ENCODE results near the gene RANBP3. TPM values are rescaled to one million over a fixed set of nuclear protein-coding genes. Genes with fewer than 3 reads are reported as not detected.
A peak's percentile ranks its signal among the peaks of the same experiment; 100 is the strongest.

The RANBP3 gene
- total and polyA plus RNA-seq, 2 of the 8 experiments (the other 6 are each of a cell fraction or from before 2014, with no cell fraction given): 95.4 to 122 TPM

GRCh38 chr19:5973867-5974635, 3.9 kb downstream of the RANBP3 start:
- no peak overlapping the region for H2AFZ ChIP-seq (ENCODE audit: low read length)
- H3K23me2 ChIP-seq (ENCODE audit: low read depth, low read length): peaks cover 6% of the 10 kb centered on the region; the same call in 1 of the 2 replicates
- H3K4me2 ChIP-seq (ENCODE audit: insufficient read depth in 1 of 2, low read depth in 2 of 2, low read length in 2 of 2): no peak overlapping the region
- H3K4me3 ChIP-seq (ENCODE audit: extremely low read depth in 1 of 4, insufficient read depth in 2 of 4, low read depth in 3 of 4, low read length in 4 of 4): no peak overlapping the region
- no peak for FAIRE-seq
- ChIA-PET CTCF (ENCODE audit: partially characterized antibody) (interaction anchor here (0.8 to 2.2 kb wide), 4 partner anchors 22 to 74 kb away, joined by 3 to 7 read pairs (median 4); no protein-coding TSS in a partner anchor), POLR2A (ENCODE audit: partially characterized antibody) (interaction anchor here (4.4 kb wide), 1 partner anchor 21 kb away, joined by 13 read pairs; no protein-coding TSS in a partner anchor)
- no peak overlapping the region for H4K91ac ChIP-seq (replicated peaks; ENCODE audit: insufficient read length, low read length)
- 89% methylated on average over 15 of the region's 15 CpGs; no CpG with 5 or more reads in 1 of the 2 experiments for WGBS, 2 experiments (ENCODE audit: extremely low coverage in 1 of 2, insufficient coverage in 1 of 2, insufficient read length in 1 of 2, insufficient replicate concordance in 2 of 2, low coverage in 1 of 2, low lambda C conversion rate in 2 of 2, missing lambda C conversion rate in 1 of 2)
- H3K23ac ChIP-seq (ENCODE audit: insufficient read length): no peak overlapping the region
- H2BK15ac ChIP-seq (ENCODE audit: low read length): no peak overlapping the region
- H3K79me2 ChIP-seq (ENCODE audit: control insufficient read depth in 1 of 2, insufficient read depth in 2 of 2, low read length in 2 of 2): peaks cover 60 to 87% of the 10 kb centered on the region in 2 experiments
- no peak overlapping the region for H2BK12ac ChIP-seq (ENCODE audit: low read depth, low read length)
- H4K5ac ChIP-seq (ENCODE audit: insufficient read length, low read depth, low read length): no peak overlapping the region
- H4K8ac ChIP-seq (ENCODE audit: extremely low read depth, insufficient read depth, low read length): no peak overlapping the region
- TF ChIP-seq SIN3A (conservative IDR thresholded peaks at IDR 0.05 in 1 of 2, IDR thresholded peaks at IDR 0.05 in 1 of 2; ENCODE audit: low read depth in 1 of 2, low read length in 2 of 2): no peak
- TF ChIP-seq TBP (IDR thresholded peaks at IDR 0.05; ENCODE audit: low read depth, low read length): no peak
- TF ChIP-seq KDM1A (IDR thresholded peaks at IDR 0.05; ENCODE audit: borderline replicate concordance, low read length): no peak
- TF ChIP-seq POLR2AphosphoS5 (IDR thresholded peaks at IDR 0.05; ENCODE audit: low read depth, low read length): no peak
- no peak for DNase-seq (ENCODE audit: low read depth in 1 of 2, low spot score in 2 of 2)
- H3K18ac ChIP-seq (ENCODE audit: extremely low read depth, low read length): no peak overlapping the region
- H3K79me1 ChIP-seq (ENCODE audit: low read depth, low read length): peaks cover 58% of the 10 kb centered on the region
- H3K4me1 ChIP-seq (replicated peaks in 1 of 4; ENCODE audit: control insufficient read depth in 3 of 4, insufficient read depth in 4 of 4, low read length in 3 of 4): peaks cover 0 to 11% (median 8%) of the 10 kb centered on the region in 4 experiments; a peak in 5 of 7 replicates
- no peak overlapping the region for H3K27ac ChIP-seq (ENCODE audit: low read depth, low read length)
- no peak overlapping the region for H3K4ac ChIP-seq (replicated peaks; ENCODE audit: insufficient read length, low read depth, low read length)
- no peak overlapping the region for H2AK5ac ChIP-seq (ENCODE audit: low read depth, low read length)
- H2BK120ac ChIP-seq (replicated peaks; ENCODE audit: low read depth, low read length): no peak overlapping the region
- H4K20me1 ChIP-seq (replicated peaks in 1 of 2; ENCODE audit: control insufficient read depth in 1 of 2, insufficient read depth in 2 of 2, low read length in 2 of 2): peaks cover 37 to 50% of the 10 kb centered on the region in 2 experiments
- no peak overlapping the region; a peak in 1 of 7 replicates for H3K9ac ChIP-seq (replicated peaks in 1 of 4; ENCODE audit: extremely low read depth in 1 of 4, low read depth in 3 of 4, low read length in 3 of 4)
- H3K14ac ChIP-seq (ENCODE audit: insufficient read length): no peak overlapping the region
- H3K27me3 ChIP-seq (replicated peaks in 1 of 4; ENCODE audit: control insufficient read depth in 3 of 4, extremely low read depth in 1 of 4, insufficient read depth in 3 of 4, low read length in 3 of 4): no peaks in the 10 kb centered on the region
- no peak overlapping the region for H3K56ac ChIP-seq (replicated peaks; ENCODE audit: insufficient read length, low read depth, low read length)
- no peak overlapping the region for H2BK20ac ChIP-seq (ENCODE audit: low read length)
- H2BK5ac ChIP-seq (ENCODE audit: low read depth, low read length): peak overlapping the region; percentile 8; the same call in 1 of the 2 replicates
- H3K9me3 ChIP-seq (ENCODE audit: insufficient read depth in 2 of 2, low read depth in 1 of 2, low read length in 1 of 2): no peaks in the 10 kb centered on the region
- peaks cover 0 to 21% (median 7%) of the 10 kb centered on the region in 4 experiments; a peak in 6 of 8 replicates for H3K36me3 ChIP-seq (ENCODE audit: control insufficient read depth in 2 of 4, insufficient read depth in 4 of 4, low read length in 3 of 4)

All from H1 (cell line).